ENCODE measurements around the gene PRKCE.
"Not testable (repeated sequence)": the region's sequence is repeated elsewhere in the genome, so short reads cannot be mapped to it uniquely, and the experiment has no call there.

The PRKCE gene

GRCh38 chr2:45699032-45699658, 47.7 kb downstream of the PRKCE start:
- DNase-seq (ENCODE audit: low read depth) = no peak

GRCh38 chr2:45700407-45701013, 49.0 kb downstream of the PRKCE start:
- DNase-seq (ENCODE audit: low read depth) = no peak

GRCh38 chr2:45705233-45705632, 53.8 kb downstream of the PRKCE start:
- no peak for DNase-seq (ENCODE audit: low read depth)

DNA sequence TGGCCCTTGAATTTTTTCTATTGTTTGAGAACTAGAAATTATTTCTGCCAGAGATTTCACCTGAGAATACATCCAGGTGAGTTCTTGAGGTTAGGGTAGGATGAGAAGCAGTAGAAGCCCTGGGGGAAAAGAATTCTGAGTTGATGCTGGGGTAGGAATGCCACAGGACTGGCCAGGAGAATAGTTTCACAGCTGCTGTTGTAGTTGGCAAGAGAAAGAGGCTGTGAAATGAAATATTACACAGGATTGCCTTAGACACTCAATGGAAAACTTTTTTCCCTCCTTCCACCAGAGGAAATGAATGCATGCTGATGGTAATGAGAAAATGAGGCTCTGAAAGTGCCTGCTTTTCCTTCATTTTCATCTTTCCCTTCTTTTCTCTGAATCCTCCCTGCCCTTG, 54.6 kb downstream of the PRKCE start:
- no peak for DNase-seq (ENCODE audit: low read depth)

DNA sequence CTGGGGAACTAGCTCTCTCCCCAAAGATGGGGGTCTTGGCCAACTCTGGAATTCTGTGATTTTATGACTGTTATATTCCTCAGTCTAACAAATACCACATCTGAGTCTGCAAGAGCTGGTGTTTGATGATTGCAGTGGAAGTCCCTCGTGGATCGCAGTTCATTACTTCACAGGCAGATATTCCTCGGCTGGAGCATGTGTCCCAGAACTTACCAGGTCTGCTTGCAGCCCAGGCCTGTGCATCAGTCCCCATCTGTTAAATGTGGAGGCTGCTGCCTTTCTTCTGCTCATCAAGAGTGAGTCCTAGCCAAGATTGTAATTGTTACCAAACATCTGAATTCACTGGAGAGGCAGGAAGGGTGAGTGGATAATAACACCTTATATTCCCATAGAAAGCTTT, 55.5 kb downstream of the PRKCE start:
- DNase-seq (ENCODE audit: low read depth) = no peak

DNA sequence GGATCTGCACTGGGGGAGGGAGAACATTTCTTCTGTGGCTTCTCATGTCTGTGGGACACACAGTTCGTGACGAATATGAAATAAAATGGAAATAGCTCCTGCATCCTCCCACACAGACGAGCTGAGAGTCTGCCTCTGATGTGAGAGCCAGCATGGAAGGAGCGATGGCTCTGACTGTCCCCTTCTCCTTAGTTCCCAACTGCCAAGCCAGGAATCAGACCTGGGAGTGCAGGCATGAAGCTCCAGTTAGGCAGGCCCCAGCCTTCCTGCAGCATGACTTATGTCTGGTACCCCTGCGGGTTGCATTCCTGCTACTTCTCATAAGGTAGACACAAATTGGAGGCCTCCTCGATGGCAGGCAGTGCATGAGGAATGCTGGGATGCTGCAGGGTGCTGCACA, 56.2 kb downstream of the PRKCE start:
- no peak for DNase-seq (ENCODE audit: low read depth)

DNA sequence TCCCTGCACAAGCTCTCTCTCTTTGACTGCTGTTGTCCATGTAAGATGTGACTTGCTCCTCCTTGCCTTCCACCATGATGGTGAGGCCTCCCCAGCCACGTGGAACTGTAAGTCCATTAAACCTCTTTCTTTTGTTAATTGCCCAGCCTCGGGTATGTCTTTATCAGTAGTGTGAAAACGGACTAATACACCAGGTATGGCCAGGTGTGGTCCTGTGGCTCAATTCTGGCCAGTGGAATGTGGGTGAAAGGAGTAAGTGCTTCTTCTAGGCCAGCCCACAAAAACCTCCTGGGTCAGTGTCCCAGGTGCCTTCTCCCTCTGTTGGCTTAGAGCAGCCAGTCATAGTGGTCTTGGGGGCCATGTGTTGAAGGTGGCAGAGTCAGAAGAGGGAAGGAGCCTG, 57.0 kb downstream of the PRKCE start:
- no peak for DNase-seq (ENCODE audit: low read depth)

GRCh38 chr2:45709137-45709536, 57.7 kb downstream of the PRKCE start:
- DNase-seq (ENCODE audit: low read depth) = no peak

DNA sequence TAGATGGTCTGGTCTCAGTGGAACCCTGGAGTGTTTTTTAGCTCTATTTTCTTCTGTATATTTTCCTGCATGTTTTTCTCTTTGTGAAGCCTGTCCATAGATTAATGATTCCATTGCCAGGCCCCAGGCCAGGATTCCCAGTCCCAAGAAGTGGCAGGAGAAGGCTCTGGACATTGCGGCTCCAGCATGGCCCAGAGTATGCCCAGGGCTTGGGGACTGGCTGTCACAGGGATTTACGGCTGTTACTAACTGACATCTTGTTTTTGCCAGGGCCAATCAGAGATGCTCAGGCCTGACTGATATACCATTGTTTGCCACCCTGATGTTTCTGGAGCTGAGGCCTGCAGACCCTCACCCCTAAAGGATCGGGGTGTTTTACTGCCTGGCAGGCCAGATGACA, 59.0 kb downstream of the PRKCE start:
- no peak for DNase-seq (ENCODE audit: low read depth)

DNA sequence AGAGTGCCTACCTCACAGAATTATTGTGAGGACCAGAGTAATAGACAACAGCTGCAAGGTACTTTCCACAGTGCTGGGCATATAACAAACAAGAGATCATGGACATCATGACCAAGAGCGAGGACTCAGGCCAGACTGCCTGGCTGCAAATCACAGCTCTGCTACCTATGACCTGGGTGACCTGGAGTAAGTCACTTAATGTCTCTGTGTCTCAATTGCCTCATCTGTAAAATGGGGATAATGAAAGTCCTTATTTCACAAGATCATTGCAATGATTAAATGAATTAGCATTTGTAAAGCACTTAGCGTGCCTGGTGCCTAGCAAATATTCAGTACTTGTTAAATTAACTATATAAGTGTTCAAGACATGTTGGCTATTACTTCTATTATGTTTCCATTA, 59.7 kb downstream of the PRKCE start:
- no peak for DNase-seq (ENCODE audit: low read depth)

- DNase-seq (ENCODE audit: low read depth) = no peak
Measured at GRCh38 chr2:45712570-45712969, 61.1 kb downstream of the PRKCE start.

GRCh38 chr2:45713136-45713535, 61.7 kb downstream of the PRKCE start:
- DNase-seq (ENCODE audit: low read depth) = no peak

DNA sequence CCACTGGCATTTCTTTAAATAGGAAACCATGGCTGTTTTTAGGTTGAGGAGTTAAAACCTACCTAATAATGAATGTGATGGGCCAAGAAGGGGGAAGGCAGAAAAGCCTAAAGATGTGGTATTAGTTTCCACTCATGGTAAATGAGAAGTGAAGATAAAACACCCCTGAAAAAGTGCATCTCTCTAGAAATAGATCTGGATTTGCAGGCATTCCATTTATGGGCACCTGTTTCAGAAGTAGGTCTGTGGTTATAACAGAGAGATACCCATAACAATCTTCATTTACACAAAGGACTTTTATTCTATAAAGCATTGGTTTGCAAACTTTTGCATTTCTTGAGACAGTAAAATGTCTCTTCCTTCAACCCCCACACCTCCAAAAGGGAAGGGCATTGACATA, 62.1 kb downstream of the PRKCE start:
- DNase-seq (ENCODE audit: low read depth) = no peak

GRCh38 chr2:45714679-45715078, 63.2 kb downstream of the PRKCE start:
- DNase-seq (ENCODE audit: low read depth) = no peak

- DNase-seq (ENCODE audit: low read depth) = no peak
Measured at GRCh38 chr2:45715601-45716379, 64.3 kb downstream of the PRKCE start.

- not testable (repeated sequence) for DNase-seq (ENCODE audit: low read depth)
Measured at GRCh38 chr2:45716432-45716831, 65.0 kb downstream of the PRKCE start.

GRCh38 chr2:45716915-45717314, 65.4 kb downstream of the PRKCE start:
- no peak for DNase-seq (ENCODE audit: low read depth)

DNA sequence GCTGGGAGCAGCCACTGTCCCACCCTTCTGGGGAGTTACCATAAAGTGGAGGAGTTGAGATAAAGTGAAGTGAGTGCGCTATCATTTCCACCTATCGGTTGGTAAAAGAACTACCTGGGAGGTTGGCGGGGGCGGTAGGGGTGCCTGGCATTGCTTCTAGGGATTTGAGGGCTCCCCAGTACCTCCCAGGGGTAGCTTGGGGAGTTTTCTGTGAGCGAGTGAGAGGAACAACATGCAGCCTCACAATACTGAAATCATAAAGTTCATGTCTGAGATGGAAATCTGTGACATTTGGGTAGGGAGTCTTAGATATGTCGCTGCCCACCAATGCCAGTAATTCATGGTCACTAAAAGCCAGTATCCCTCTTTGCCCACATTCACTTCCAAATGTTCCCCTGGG, 68.7 kb downstream of the PRKCE start:
- DNase-seq (ENCODE audit: low read depth) = no peak

DNA sequence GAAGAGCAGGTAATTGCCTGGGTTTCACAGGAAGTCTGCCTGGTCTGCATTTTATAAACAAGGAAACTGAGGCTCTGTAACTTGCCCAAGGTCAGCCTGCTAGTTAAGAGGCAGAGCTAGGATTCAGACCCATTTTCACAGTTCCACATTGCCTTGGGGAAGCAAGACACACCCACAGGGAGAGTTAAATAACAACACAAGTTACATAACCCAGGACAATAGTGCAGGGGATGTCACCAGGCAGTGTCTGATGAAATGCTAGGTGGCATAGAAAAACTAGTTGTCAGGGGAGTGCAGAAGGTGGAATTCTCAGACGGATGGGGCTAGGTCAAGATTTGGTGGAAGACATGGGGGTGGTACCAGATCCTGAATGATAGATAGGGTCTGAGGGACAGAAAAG, 69.7 kb downstream of the PRKCE start:
- DNase-seq (ENCODE audit: low read depth) = no peak

- no peak for DNase-seq (ENCODE audit: low read depth)
Measured at GRCh38 chr2:45722477-45722876, 71.0 kb downstream of the PRKCE start.

- no peak for DNase-seq (ENCODE audit: low read depth)
Measured at GRCh38 chr2:45723857-45724256, 72.4 kb downstream of the PRKCE start.

DNA sequence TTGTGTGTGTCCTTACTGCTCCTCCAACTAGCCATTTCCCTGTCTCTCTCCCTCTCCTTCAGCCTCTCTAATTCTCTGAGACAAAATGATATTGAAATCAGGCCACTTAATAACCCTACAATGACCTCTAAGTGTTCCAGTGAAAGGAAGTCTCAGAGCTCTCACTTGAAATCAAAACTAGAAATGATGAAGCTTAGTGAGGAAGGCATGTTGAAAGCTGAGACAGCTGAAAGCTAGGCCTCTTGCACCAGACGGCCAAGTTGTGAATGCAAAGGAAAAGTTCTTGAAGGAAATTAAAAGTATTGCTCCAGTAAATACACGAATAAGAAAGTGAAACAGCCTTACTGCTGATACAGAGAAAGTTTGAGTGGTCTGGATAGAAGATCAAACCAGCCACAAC, 72.9 kb downstream of the PRKCE start:
- DNase-seq (ENCODE audit: low read depth) = no peak

DNA sequence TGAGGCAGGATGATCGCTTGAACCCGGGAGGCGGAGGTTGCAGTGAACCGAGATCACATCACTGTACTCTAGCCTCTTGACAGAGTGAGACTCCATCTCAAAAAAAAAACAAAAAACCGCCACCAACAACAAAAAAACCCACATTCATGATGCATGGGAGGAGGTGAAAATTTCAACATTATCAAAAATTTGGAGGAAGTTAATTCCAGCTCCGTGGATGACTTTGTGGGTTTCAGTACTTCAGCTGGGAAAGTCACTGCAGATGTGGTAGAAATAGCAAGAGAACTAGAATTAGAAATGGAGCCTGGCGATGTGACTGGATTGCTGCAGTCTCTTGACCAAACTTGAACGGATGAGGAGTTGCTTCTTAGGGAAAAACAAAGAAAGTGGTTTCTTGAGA, 74.3 kb downstream of the PRKCE start:
- no peak for DNase-seq (ENCODE audit: low read depth)

DNA sequence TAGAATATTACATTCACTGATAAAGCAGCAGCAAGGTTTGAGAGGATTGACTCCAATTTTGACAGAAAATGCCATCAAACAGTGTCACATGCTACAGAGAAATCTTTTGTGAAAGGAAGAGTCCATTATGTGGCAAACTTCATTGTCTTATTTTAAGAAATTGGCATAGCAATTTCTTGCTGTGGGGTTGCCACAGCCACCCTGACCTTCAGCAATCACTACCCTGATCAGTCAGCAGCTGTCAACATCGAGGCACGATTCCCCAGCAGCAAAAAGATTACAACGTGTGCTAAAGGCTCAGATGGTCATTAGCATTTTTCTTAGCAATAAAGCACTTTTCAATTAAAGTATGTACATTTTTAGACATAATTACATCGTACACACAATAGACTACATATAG, 74.7 kb downstream of the PRKCE start:
- DNase-seq (ENCODE audit: low read depth) = no peak

All from stimulated activated CD8-positive, alpha-beta memory T cell treated with anti-CD3 and anti-CD28 coated beads, Interleukin-15, amount 100 ng/mL, for 1 hour (primary cell).